Neural crest cell (in vitro differentiated cells): ENCODE data around the gene CAB39. TPM values are rescaled to one million over a fixed set of nuclear protein-coding genes. Genes with fewer than 3 reads are reported as not detected.

ENCODE experiments used
- DNase-seq: peaks from one replicate; pipeline ENCODE4 v3.0.0; 2021; ENCODE audit warnings: low read depth, mixed read lengths, low spot score
- H3K27ac Mint-ChIP-seq: one replicate; pipeline ENCODE4 v1.8.0; 2021; ENCODE audit warnings: mild to moderate bottlenecking, mixed read lengths; ENCODE audit not compliant: unreplicated experiment
- H3K27me3 Mint-ChIP-seq: 2 replicates; pipeline ENCODE4 v1.8.0; 2021; ENCODE audit warnings: low read depth, mild to moderate bottlenecking, mixed read lengths
- H3K36me3 Mint-ChIP-seq: 2 replicates; pipeline ENCODE4 v1.8.0; 2021; ENCODE audit warnings: low read depth, mild to moderate bottlenecking, mixed read lengths
- H3K4me1 Mint-ChIP-seq: 2 replicates; pipeline ENCODE4 v1.8.0; 2021; ENCODE audit warnings: mixed read lengths
- H3K4me3 Mint-ChIP-seq: one replicate; pipeline ENCODE4 v1.8.0; 2021; ENCODE audit warnings: mild to moderate bottlenecking, mixed read lengths
- H3K9me3 Mint-ChIP-seq: 2 replicates; pipeline ENCODE4 v1.8.0; 2021; ENCODE audit warnings: mixed read lengths
- CTCF ChIP-seq: fragments of 200-600 bp; sonication (generic); conservative IDR thresholded peaks from 2 replicates; pipeline ENCODE4 v1.5.0; 2021; ENCODE audit warnings: antibody characterized with exemption, mild to moderate bottlenecking
- total RNA-seq: library from RNA; stranded (reverse); gene quantifications from 2 replicates; pipeline ENCODE4 v1.2.1, GENCODE V29; 2021

Gene CAB39
- total RNA-seq, 1 donor from 2014 or later: 40.6 TPM

- no peaks in the 10 kb centered on the region for H3K4me1 Mint-ChIP-seq
- peak; percentile 97 for DNase-seq
- peak; percentile 97 for TF ChIP-seq CTCF
- H3K27ac Mint-ChIP-seq: no peak overlapping the region
- H3K9me3 Mint-ChIP-seq: peaks cover 6% of the 10 kb centered on the region
- no peak overlapping the region for H3K4me3 Mint-ChIP-seq
- H3K27me3 Mint-ChIP-seq: peaks cover 33% of the 10 kb centered on the region
- H3K36me3 Mint-ChIP-seq: no peaks in the 10 kb centered on the region
These were observed 135.3 kb downstream of the CAB39 start for GRCh38 chr2:230847883-230848388.

- Mint-ChIP-seq H3K4me3 (no peak overlapping the region), H3K27ac (no peak overlapping the region), H3K9me3 (peaks cover 6% of the 10 kb centered on the region), H3K4me1 (no peaks in the 10 kb centered on the region), H3K36me3 (no peaks in the 10 kb centered on the region), H3K27me3 (peaks cover 42% of the 10 kb centered on the region)
- TF ChIP-seq CTCF: peak; percentile 77
- DNase-seq: peak; percentile 60
These were observed 137.2 kb downstream of the CAB39 start for GRCh38 chr2:230849633-230850357.

- H3K36me3 Mint-ChIP-seq: no peaks in the 10 kb centered on the region
- no peak for TF ChIP-seq CTCF
- H3K27me3 Mint-ChIP-seq: peaks cover 42% of the 10 kb centered on the region
- no peaks in the 10 kb centered on the region for H3K4me1 Mint-ChIP-seq
- DNase-seq: no peak
- no peak overlapping the region for H3K4me3 Mint-ChIP-seq
- no peak overlapping the region for H3K27ac Mint-ChIP-seq
- H3K9me3 Mint-ChIP-seq: peaks cover 6% of the 10 kb centered on the region
These were observed 137.7 kb downstream of the CAB39 start for GRCh38 chr2:230850358-230850658.

- H3K4me3 Mint-ChIP-seq: no peak overlapping the region
- TF ChIP-seq CTCF: no peak
- peaks cover 3% of the 10 kb centered on the region for H3K9me3 Mint-ChIP-seq
- H3K36me3 Mint-ChIP-seq: no peaks in the 10 kb centered on the region
- H3K4me1 Mint-ChIP-seq: no peaks in the 10 kb centered on the region
- DNase-seq: no peak
- no peak overlapping the region for H3K27ac Mint-ChIP-seq
- H3K27me3 Mint-ChIP-seq: peaks cover 39% of the 10 kb centered on the region
These were observed 139.5 kb downstream of the CAB39 start for GRCh38 chr2:230852113-230852512.

- Mint-ChIP-seq H3K4me1 (peaks cover 19% of the 10 kb centered on the region), H3K4me3 (peak overlapping the region; percentile 21), H3K9me3 (peaks cover 4% of the 10 kb centered on the region), H3K36me3 (no peaks in the 10 kb centered on the region), H3K27me3 (peaks cover 20% of the 10 kb centered on the region), H3K27ac (no peak overlapping the region)
- no peak for TF ChIP-seq CTCF
- DNase-seq: no peak
These were observed 149.1 kb downstream of the CAB39 start for GRCh38 chr2:230861552-230862255.
